Stomach (tissue), 9 donors: ENCODE results near the gene SCN5A. TPM values are rescaled to one million over a fixed set of nuclear protein-coding genes. Genes with fewer than 3 reads are reported as not detected.

ENCODE experiments used
- DNase-seq, 2 donors: peaks; one replicate each; pipeline versions ENCODE4 v3.0.0 to v3.0.0-alpha.2; 2013 to 2019
- H3K27ac ChIP-seq, 5 donors: fragments of 200-600 bp in 4 of 5; sonication (generic) in 4 of 5; one replicate each; pipeline ENCODE4 v1.5.1; 2013 to 2019; ENCODE audit warnings: mild to moderate bottlenecking in 1 of 5, moderate library complexity in 1 of 5
- H3K27me3 ChIP-seq, 3 donors: fragments of 200-600 bp; sonication (generic); one replicate each; pipeline ENCODE4 v1.5.1; 2017 to 2019; ENCODE audit warnings: mixed run types in 1 of 3
- H3K36me3 ChIP-seq, 4 donors: fragments of 200-600 bp; sonication (generic); 1 replicate in 3 of 4; 2 replicates in 1 of 4; pipeline ENCODE4 v1.5.1; 2016 to 2019
- H3K4me1 ChIP-seq, 4 donors: fragments of 200-600 bp; sonication (generic); one replicate each; pipeline ENCODE4 v1.5.1; 2016 to 2019
- H3K4me3 ChIP-seq, 4 donors: fragments of 200-600 bp; sonication (generic) in 3 of 4; one replicate each; pipeline ENCODE4 v1.5.1; 2016 to 2019; ENCODE audit warnings: mild to moderate bottlenecking in 1 of 4
- H3K9me3 ChIP-seq, 4 donors: fragments of 200-600 bp; sonication (generic); one replicate each; pipeline ENCODE4 v1.5.1; 2016 to 2019
- CTCF ChIP-seq, 7 experiments: fragments of 450-650 bp in 4 of 7; fragments of 200-600 bp in 3 of 7; sonication (generic) in 3 of 7; IDR thresholded peaks; one replicate each; pipeline ENCODE4 v1.5.1; 2016 to 2019; ENCODE audit warnings: antibody characterized with exemption in 7 of 7, control low read depth in 2 of 7, mild to moderate bottlenecking in 1 of 7
- EP300 ChIP-seq: sonication (generic); formaldehyde crosslinking; IDR thresholded peaks from one replicate; pipeline ENCODE4 v1.6.1; 2017; ENCODE audit warnings: antibody characterized with exemption
- POLR2A ChIP-seq, 4 donors: fragments of 450-650 bp; IDR thresholded peaks; one replicate each; pipeline ENCODE4 v1.6.1; 2016; ENCODE audit warnings: antibody characterized with exemption in 4 of 4, control low read depth in 2 of 4, mild to moderate bottlenecking in 1 of 4, moderate library complexity in 1 of 4
- POLR2AphosphoS5 ChIP-seq, 3 donors: sonication (generic); formaldehyde crosslinking; IDR thresholded peaks; one replicate each; pipeline ENCODE4 v1.6.1; 2016; ENCODE audit warnings: antibody characterized with exemption in 3 of 3
- WGBS, 5 donors: extraction: QIAGEN DNeasy Blood & Tissue Kit in 3 of 5; methylation state at CpG; one replicate each; pipeline versions ENCODE4 v1.1.5 to v1.1.7; 2013 to 2018; 5-methylcytosine and 5-hydroxymethylcytosine counted together
- intact Hi-C: fragments of 100-400 bp; cut with DNase I; formaldehyde crosslinking; loops from one replicate; pipeline ENCODE4 v1.15.1; 2023; ENCODE audit warnings: low total_unique reads
- polyA plus RNA-seq, 3 donors: library from polyadenylated mRNA; stranded (reverse); fragments of 200-250 nt; gene quantifications; one replicate each; pipeline ENCODE4 v1.2.3, GENCODE V29; 2013
- total RNA-seq, 5 donors: library from RNA; depleted of rRNA; stranded (reverse); fragments of >200 nt; gene quantifications; one replicate each; pipeline versions ENCODE4 v1.1.0 to v1.2.3, GENCODE V29; 2014 to 2016
- donor health status: healthy with polysubstance abuse.
- donor health status: Bipolar disorder and iron deficiency.
- donor health status: healthy.

Gene SCN5A
- total and polyA plus RNA-seq, 8 donors = 0.05 to 1.1 (median 0.10) TPM; not detected in 4

DNA sequence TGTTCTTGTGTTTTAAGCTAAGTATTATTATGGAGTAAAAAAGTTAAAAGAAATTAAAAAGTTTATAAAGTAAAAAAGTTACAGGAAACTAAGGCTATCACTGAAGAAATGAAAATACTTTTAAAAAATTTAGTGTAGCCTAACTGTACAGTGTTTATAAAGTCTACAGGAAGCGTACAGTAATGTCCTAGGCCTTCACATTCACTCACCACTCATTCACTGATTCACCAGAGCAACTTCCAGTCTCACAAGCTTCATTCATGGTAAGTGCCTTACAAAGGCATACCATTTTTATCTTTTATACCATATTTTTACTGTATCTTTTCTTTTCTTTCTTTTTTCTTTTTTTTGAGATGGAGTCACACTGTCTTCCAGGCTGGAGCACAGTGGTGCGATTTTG is 40.7 kb upstream of the SCN5A start:
- intact Hi-C loops = no loop called here
- DNase-seq = no peak

DNA sequence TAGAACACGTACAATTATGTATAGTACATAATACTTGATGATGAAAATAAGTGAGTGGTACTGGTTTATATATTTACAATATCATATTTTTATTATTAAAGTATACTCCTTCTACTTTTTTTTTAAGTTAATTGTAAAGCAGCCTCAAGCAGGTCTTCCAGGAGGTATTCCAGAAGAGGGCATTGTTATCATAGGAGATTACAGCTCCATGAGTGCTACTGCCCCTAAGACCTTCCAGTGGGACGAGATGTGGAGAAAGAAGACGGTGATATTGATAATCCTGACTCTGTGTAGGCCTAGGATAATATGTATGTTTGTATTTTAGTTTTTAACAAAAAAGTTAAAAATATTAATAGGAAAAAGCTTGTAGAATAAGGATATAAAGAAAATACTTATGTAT is 40.3 kb upstream of the SCN5A start:
- 75 to 84% (median 83%) methylated on average over 3 of the region's 3 CpGs for WGBS, 5 donors

More for the DNA sequence above, 40.7 kb upstream of the SCN5A start:
- Histone ChIP-seq H3K4me1 (no peaks in the 10 kb centered on the region), H3K4me3 (no peak overlapping the region), H3K36me3 (no peaks in the 10 kb centered on the region), H3K27me3 (no peaks in the 10 kb centered on the region), H3K9me3 (no peaks in the 10 kb centered on the region), H3K27ac (no peak overlapping the region)
- WGBS, 5 donors = 63 to 92% (median 83%) methylated on average over 2 of the region's 2 CpGs
- no peak for TF ChIP-seq POLR2A (IDR thresholded peaks at IDR 0.05)
- no peak for TF ChIP-seq CTCF (IDR thresholded peaks at IDR 0.05)
- TF ChIP-seq POLR2AphosphoS5 (IDR thresholded peaks at IDR 0.05) = no peak
- no peak for TF ChIP-seq EP300

GRCh38 chr3:38689346-38689745 is 39.9 kb upstream of the SCN5A start:
- Histone ChIP-seq H3K9me3 (no peaks in the 10 kb centered on the region), H3K27me3 (no peaks in the 10 kb centered on the region), H3K4me1 (no peaks in the 10 kb centered on the region), H3K4me3 (no peak overlapping the region), H3K36me3 (no peaks in the 10 kb centered on the region), H3K27ac (no peak overlapping the region)
- 86 to 89% (median 88%) methylated on average over 4 of the region's 4 CpGs for WGBS, 5 donors
- no peak for DNase-seq
- TF ChIP-seq POLR2A (IDR thresholded peaks at IDR 0.05) = no peak
- no peak for TF ChIP-seq CTCF (IDR thresholded peaks at IDR 0.05)
- TF ChIP-seq EP300 = no peak
- TF ChIP-seq POLR2AphosphoS5 (IDR thresholded peaks at IDR 0.05) = no peak
- intact Hi-C loops = no loop called here

More for the DNA sequence above, 40.3 kb upstream of the SCN5A start:
- TF ChIP-seq EP300 (no peak), POLR2AphosphoS5 (IDR thresholded peaks at IDR 0.05) (no peak), POLR2A (IDR thresholded peaks at IDR 0.05) (no peak), CTCF (IDR thresholded peaks at IDR 0.05) (no peak)
- intact Hi-C loops = no loop called here
- Histone ChIP-seq H3K9me3 (no peaks in the 10 kb centered on the region), H3K36me3 (no peaks in the 10 kb centered on the region), H3K4me3 (no peak overlapping the region), H3K4me1 (no peaks in the 10 kb centered on the region), H3K27me3 (no peaks in the 10 kb centered on the region), H3K27ac (no peak overlapping the region)
- DNase-seq = no peak

GRCh38 chr3:38687321-38687720 is 37.8 kb upstream of the SCN5A start:
- Histone ChIP-seq H3K4me3 (no peak overlapping the region), H3K9me3 (no peaks in the 10 kb centered on the region), H3K27me3 (no peaks in the 10 kb centered on the region), H3K27ac (no peak overlapping the region), H3K36me3 (no peaks in the 10 kb centered on the region), H3K4me1 (no peaks in the 10 kb centered on the region)
- no peak for DNase-seq
- TF ChIP-seq POLR2AphosphoS5 (IDR thresholded peaks at IDR 0.05) (no peak), POLR2A (IDR thresholded peaks at IDR 0.05) (no peak), EP300 (no peak), CTCF (IDR thresholded peaks at IDR 0.05) (no peak)
- intact Hi-C loops = no loop called here
- WGBS, 5 donors = 54 to 57% (median 55%) methylated on average over 2 of the region's 2 CpGs
